Natural killer cell treated with Interleukin-12 subunit alpha and Interleukin-12 subunit beta and Interleukin-15 and Interleukin-18, amount 100 ng/mL, for 72 hours (primary cell): ENCODE results near the gene MLLT3. TPM values are rescaled to one million over a fixed set of nuclear protein-coding genes. Genes with fewer than 3 reads are reported as not detected.

ENCODE experiments used
- ATAC-seq, 2 donors: fragments of 150-1000 bp; cut with Tn5 transposase in 1 of 2; sonication (Bioruptor Pico), chemical (Tn5 transposase) in 1 of 2; 2 replicates each; pipeline ENCODE4 v1.10.0; 2021
- DNase-seq: peaks from one replicate; pipeline ENCODE4 v3.0.0; 2022; ENCODE audit warnings: low spot score
- H3K27ac Mint-ChIP-seq, 2 donors: 1 replicate in 1 of 2; 2 replicates in 1 of 2; pipeline ENCODE4 v1.8.0; 2022; ENCODE audit warnings: mixed read lengths in 2 of 2, mild to moderate bottlenecking in 1 of 2, moderate library complexity in 1 of 2
- H3K27me3 Mint-ChIP-seq, 2 donors: 1 replicate in 1 of 2; 2 replicates in 1 of 2; pipeline ENCODE4 v1.8.0; 2022; ENCODE audit warnings: mixed read lengths in 2 of 2
- H3K36me3 Mint-ChIP-seq: one replicate; pipeline ENCODE4 v1.8.0; 2022; ENCODE audit warnings: mixed read lengths
- H3K4me1 Mint-ChIP-seq, 2 donors: 1 replicate in 1 of 2; 2 replicates in 1 of 2; pipeline ENCODE4 v1.8.0; 2022; ENCODE audit warnings: low read depth in 2 of 2, mixed read lengths in 2 of 2, mild to moderate bottlenecking in 1 of 2
- H3K4me3 Mint-ChIP-seq: one replicate; pipeline ENCODE4 v1.8.0; 2022; ENCODE audit warnings: mixed read lengths
- H3K9me3 Mint-ChIP-seq: 2 replicates; pipeline ENCODE4 v1.8.0; 2022; ENCODE audit warnings: mixed read lengths
- total RNA-seq, 2 donors: library from RNA; stranded (reverse); gene quantifications; one replicate each; pipeline ENCODE4 v1.2.3, GENCODE V29; 2022

MLLT3 gene
- total RNA-seq, 2 donors from 2014 or later: 15.7 to 29.7 TPM

DNA sequence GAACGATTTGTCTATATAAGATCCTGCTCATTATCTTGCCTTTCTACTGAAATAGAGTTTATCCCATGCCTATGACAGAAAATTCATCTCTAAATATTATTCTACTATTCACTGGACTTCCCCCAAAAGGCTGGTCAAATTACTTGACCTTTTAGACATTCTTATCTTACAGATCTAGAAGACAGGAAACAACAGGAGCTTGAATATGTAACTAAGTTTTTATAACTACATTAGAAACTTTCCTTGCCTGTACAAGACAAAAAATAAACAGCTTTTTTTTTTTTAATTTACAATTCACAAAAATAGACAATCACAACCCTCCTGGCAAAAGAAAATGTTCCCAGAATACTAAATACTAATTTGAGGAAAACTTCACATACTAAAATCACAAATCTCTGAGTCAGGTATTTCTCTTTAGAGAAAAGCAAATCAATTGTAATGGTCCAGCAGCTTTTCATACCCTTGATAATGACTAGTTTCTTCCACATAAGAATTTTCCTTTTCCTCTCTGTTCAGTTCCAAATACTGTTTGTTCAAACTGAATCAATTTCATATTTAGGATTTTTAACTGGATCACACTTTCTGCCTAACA, 68.6 kb downstream of the MLLT3 start:
- Mint-ChIP-seq H3K9me3 (no peaks in the 10 kb centered on the region), H3K36me3 (no peaks in the 10 kb centered on the region), H3K27ac (peak overlapping the region; percentile 47 to 78), H3K4me3 (peak overlapping the region; percentile 49), H3K27me3 (no peaks in the 10 kb centered on the region), H3K4me1 (peaks cover 39 to 57% of the 10 kb centered on the region in 2 donors)
- DNase-seq (no peak), ATAC-seq (no peak)

DNA sequence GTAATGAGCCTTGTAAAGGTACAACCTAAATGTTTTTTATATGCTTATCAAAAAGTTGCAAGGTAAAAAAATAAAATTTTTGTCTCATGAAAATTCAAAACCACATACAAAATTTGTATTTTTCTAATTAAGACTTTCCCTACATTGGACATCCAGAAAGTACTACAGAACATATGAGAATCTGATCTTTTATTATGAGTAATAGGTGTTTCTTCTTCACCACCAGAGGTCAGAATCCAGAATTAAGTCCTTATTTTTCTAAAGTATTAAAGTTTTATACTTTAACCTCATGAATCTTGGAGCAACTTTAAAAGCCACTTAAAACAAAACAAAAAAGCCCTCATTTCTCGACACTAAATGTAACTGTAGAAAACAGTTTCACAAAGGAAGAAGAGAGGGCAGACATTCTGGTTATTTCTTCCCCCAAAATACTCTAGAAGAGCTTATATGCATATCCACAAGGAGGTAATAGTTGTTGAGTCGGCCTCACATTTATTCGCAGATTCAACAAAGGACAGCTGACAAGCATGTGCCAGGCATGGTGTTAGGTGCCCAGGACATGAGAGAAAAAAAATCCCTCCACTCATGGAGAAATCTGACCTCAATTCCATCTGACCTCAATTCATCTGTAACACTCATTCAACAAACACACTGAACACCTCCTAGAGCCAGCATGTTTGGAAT, 69.3 kb downstream of the MLLT3 start:
- no peaks in the 10 kb centered on the region for H3K27me3 Mint-ChIP-seq
- H3K36me3 Mint-ChIP-seq: no peaks in the 10 kb centered on the region
- peak in 1 of 2 donors; percentile 72 for ATAC-seq
- no peak for DNase-seq
- H3K4me3 Mint-ChIP-seq: peak overlapping the region; percentile 49
- H3K27ac Mint-ChIP-seq: peak overlapping the region; percentile 47 to 78
- H3K4me1 Mint-ChIP-seq: peaks cover 38 to 52% of the 10 kb centered on the region in 2 donors
- no peaks in the 10 kb centered on the region for H3K9me3 Mint-ChIP-seq

- DNase-seq (no peak), ATAC-seq (peak; percentile 24 to 73)
- peaks cover 36 to 52% of the 10 kb centered on the region in 2 donors for H3K4me1 Mint-ChIP-seq
Observed at GRCh38 chr9:20551835-20552234, 70.5 kb downstream of the MLLT3 start.

GRCh38 chr9:20551236-20551635, 71.1 kb downstream of the MLLT3 start:
- H3K27me3 Mint-ChIP-seq: no peaks in the 10 kb centered on the region
- ATAC-seq (no peak), DNase-seq (no peak)
- H3K36me3 Mint-ChIP-seq: no peaks in the 10 kb centered on the region
- no peaks in the 10 kb centered on the region for H3K9me3 Mint-ChIP-seq
- H3K27ac Mint-ChIP-seq: no peak overlapping the region
- peak overlapping the region; percentile 56 for H3K4me3 Mint-ChIP-seq
- H3K4me1 Mint-ChIP-seq: peaks cover 35 to 52% of the 10 kb centered on the region in 2 donors

More at GRCh38 chr9:20551835-20552234, 70.5 kb downstream of the MLLT3 start:
- Mint-ChIP-seq H3K9me3 (no peaks in the 10 kb centered on the region), H3K27ac (peak overlapping the region in 1 of 2 donors; percentile 78), H3K36me3 (no peaks in the 10 kb centered on the region), H3K4me3 (peak overlapping the region; percentile 56), H3K27me3 (no peaks in the 10 kb centered on the region)

DNA sequence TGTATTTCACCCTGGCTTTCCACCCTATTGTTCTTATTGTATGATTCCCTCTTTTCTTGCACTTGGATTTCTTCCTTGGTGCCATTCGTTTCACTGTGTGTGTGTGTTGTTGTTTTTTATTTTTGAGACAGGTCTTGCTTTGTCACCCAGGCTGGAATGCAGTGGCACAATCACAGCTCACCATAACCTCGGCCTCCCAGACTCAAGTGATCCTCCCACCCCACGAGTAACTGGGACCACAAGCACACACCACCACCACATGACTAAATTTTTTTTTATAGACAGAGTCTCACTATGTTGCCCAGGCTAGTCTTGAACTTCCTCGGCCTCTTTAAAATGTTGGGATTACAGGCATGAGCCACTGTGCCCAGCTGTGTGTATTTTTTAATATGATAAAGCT, 72.0 kb downstream of the MLLT3 start:
- Mint-ChIP-seq H3K9me3 (no peaks in the 10 kb centered on the region), H3K27me3 (no peaks in the 10 kb centered on the region), H3K36me3 (no peaks in the 10 kb centered on the region), H3K27ac (no peak overlapping the region), H3K4me1 (peaks cover 33 to 49% of the 10 kb centered on the region in 2 donors), H3K4me3 (no peak overlapping the region)
- ATAC-seq: no peak
- DNase-seq: no peak

DNA sequence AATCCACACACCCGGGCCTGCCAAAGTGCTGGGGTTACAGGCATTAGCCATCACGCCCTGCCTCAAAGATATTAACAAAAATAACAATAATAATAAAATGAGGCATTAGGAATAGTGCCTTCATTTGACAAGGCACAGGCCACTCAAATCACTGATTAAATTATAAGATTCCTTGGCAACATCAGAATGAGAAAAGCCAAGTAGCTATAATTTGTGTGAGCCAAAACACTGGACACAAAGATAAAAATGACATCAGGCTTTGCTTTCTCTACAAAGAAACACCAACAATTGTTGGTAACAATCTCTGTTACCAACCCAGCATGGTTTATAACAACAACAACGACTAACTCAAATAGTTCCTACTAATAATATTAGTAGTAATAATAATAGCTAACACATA, 73.2 kb downstream of the MLLT3 start:
- no peak overlapping the region for H3K4me3 Mint-ChIP-seq
- peaks cover 33 to 38% of the 10 kb centered on the region in 2 donors for H3K4me1 Mint-ChIP-seq
- H3K27ac Mint-ChIP-seq: no peak overlapping the region
- DNase-seq (no peak), ATAC-seq (no peak)
- H3K27me3 Mint-ChIP-seq: no peaks in the 10 kb centered on the region
- no peaks in the 10 kb centered on the region for H3K9me3 Mint-ChIP-seq
- no peaks in the 10 kb centered on the region for H3K36me3 Mint-ChIP-seq

DNA sequence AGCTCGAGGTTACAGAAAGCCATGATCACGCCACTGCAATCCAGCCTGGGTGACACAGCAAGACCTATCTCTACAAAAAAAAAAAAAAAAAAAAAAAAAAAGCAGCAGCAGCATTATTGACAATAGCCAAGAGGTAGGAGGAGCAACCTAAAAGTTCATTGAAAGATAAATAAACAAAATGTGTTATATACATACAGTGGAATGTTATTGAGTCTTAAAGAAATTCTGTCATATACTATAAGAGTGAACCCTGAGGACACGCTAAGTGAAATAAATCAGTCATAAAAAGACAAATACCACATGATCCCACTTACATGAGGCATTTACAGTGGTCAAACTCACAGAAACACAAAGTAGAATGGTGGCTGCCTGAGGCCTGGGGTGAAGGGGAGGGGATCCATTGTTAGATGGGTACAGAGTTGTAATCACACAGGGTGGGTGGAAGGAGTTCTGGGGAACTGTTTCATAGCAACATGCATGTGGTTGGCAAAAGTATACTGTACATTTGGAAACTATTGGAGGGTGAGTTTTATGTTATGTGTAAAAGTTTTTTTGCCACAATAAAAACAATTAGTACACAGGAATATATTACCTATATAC, 77.2 kb downstream of the MLLT3 start:
- Mint-ChIP-seq H3K4me1 (peaks cover 14 to 20% of the 10 kb centered on the region in 2 donors), H3K4me3 (no peak overlapping the region), H3K9me3 (peaks cover 10% of the 10 kb centered on the region), H3K27me3 (no peaks in the 10 kb centered on the region), H3K36me3 (peaks cover 9% of the 10 kb centered on the region), H3K27ac (no peak overlapping the region)
- DNase-seq (no peak), ATAC-seq (no peak)

DNA sequence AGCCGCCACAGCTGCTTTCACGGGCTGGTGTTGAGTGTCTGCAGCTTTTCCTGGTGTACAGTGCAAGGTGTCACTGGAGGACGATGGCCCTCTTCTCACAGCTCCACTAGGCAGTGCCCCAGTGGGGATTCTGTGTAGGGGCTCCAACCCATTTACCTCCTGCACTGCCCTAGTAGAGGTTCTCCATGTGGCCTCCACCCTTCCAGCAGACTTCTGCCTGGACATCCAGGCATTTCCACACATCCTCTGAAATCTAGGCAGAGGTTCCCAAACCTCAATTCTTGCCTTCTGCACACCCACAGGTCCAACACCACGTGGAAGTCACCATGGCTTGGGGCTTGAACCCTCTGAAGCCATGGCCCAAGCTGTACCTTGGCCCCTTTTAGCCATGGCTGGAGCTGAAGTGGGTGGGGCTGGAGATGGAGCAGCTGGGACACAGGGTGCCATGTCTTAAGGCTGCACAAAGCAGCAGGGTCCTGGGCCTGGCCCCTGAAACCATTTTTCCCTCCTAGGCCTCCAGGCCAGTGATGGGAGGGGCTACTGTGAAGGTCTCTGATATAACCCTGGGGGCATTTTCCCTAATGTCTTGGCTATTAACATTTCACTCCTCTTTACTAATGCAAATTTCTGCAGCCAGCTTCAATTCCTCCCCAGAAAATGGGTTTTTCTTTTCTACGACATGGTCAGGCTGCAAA, 82.0 kb downstream of the MLLT3 start:
- no peaks in the 10 kb centered on the region for H3K27me3 Mint-ChIP-seq
- peaks cover 18% of the 10 kb centered on the region for H3K36me3 Mint-ChIP-seq
- H3K4me1 Mint-ChIP-seq: peaks cover 22 to 27% of the 10 kb centered on the region in 2 donors

GRCh38 chr9:20538956-20539355, 83.3 kb downstream of the MLLT3 start:
- peaks cover 22 to 28% of the 10 kb centered on the region in 2 donors for H3K4me1 Mint-ChIP-seq
- peaks cover 10% of the 10 kb centered on the region for H3K9me3 Mint-ChIP-seq
- no peak overlapping the region for H3K27ac Mint-ChIP-seq
- ATAC-seq: no peak
- H3K4me3 Mint-ChIP-seq: no peak overlapping the region
- peaks cover 18% of the 10 kb centered on the region for H3K36me3 Mint-ChIP-seq
- no peaks in the 10 kb centered on the region for H3K27me3 Mint-ChIP-seq
- no peak for DNase-seq

More for the DNA sequence above, 82.0 kb downstream of the MLLT3 start:
- no peak for DNase-seq
- ATAC-seq: no peak
- Mint-ChIP-seq H3K27ac (no peak overlapping the region), H3K9me3 (peaks cover 10% of the 10 kb centered on the region), H3K4me3 (no peak overlapping the region)

- no peak for ATAC-seq
- Mint-ChIP-seq H3K27ac (no peak overlapping the region), H3K27me3 (no peaks in the 10 kb centered on the region), H3K9me3 (peaks cover 10% of the 10 kb centered on the region), H3K4me1 (peaks cover 19 to 20% of the 10 kb centered on the region in 2 donors), H3K4me3 (no peak overlapping the region), H3K36me3 (peaks cover 18% of the 10 kb centered on the region)
- no peak for DNase-seq
Observed at GRCh38 chr9:20538092-20538491, 84.2 kb downstream of the MLLT3 start.

GRCh38 chr9:20537294-20537693, 85.0 kb downstream of the MLLT3 start:
- Mint-ChIP-seq H3K4me3 (no peak overlapping the region), H3K36me3 (peaks cover 18% of the 10 kb centered on the region), H3K9me3 (peaks cover 10% of the 10 kb centered on the region), H3K27ac (no peak overlapping the region), H3K4me1 (peaks cover 15 to 19% of the 10 kb centered on the region in 2 donors), H3K27me3 (no peaks in the 10 kb centered on the region)
- DNase-seq (no peak), ATAC-seq (no peak)

GRCh38 chr9:20532584-20532983, 89.7 kb downstream of the MLLT3 start:
- peaks cover 21 to 22% of the 10 kb centered on the region in 2 donors for H3K4me1 Mint-ChIP-seq
- H3K4me3 Mint-ChIP-seq: no peak overlapping the region
- no peaks in the 10 kb centered on the region for H3K36me3 Mint-ChIP-seq
- no peaks in the 10 kb centered on the region for H3K27me3 Mint-ChIP-seq
- no peak for DNase-seq
- no peaks in the 10 kb centered on the region for H3K9me3 Mint-ChIP-seq
- no peak overlapping the region for H3K27ac Mint-ChIP-seq
- ATAC-seq: no peak

DNA sequence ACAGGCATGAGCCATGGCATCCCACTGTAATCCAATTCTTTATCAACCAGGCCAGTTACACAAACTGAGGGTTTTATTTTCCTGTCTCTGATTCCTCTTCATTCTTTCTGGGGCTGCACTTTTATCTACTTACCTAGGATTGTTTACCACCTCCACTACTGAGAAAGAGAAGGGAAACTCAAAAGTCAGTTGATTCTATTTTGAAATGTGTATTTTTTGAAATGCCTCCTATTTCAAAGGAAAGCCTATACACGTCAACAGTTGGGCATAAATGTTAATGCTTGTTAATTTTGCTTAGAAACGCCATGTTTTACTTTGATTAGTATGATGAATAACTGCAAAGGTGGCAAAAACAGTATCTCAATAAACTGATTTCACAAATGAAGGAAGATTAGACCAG, 92.5 kb downstream of the MLLT3 start:
- ATAC-seq: no peak
- H3K4me3 Mint-ChIP-seq: no peak overlapping the region
- H3K9me3 Mint-ChIP-seq: no peaks in the 10 kb centered on the region
- no peak for DNase-seq
- peaks cover 31 to 32% of the 10 kb centered on the region in 2 donors for H3K4me1 Mint-ChIP-seq
- H3K36me3 Mint-ChIP-seq: no peaks in the 10 kb centered on the region
- no peaks in the 10 kb centered on the region for H3K27me3 Mint-ChIP-seq
- H3K27ac Mint-ChIP-seq: no peak overlapping the region

DNA sequence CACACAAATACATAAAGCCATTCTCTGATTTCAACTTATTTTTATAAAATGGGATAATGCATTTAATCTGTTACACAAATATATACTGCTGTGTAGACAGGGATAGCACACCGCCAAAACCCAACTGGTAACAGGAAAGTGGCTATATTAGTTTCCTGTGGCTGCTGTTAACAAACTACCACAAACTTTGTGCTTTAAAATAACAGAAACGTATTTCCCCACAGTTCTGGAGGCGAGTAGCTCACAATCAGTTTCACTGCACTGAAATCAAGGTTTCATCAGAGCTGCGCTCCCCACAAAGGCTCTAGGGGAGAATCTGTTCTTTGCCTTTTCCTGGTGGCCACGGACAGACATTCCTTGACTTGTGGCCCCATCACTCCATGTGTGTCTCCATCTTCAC, 94.0 kb downstream of the MLLT3 start:
- H3K27ac Mint-ChIP-seq: peak overlapping the region in 1 of 2 donors; percentile 72
- H3K4me1 Mint-ChIP-seq: peaks cover 40 to 42% of the 10 kb centered on the region in 2 donors
- peak; percentile 66 to 68 for ATAC-seq
- H3K36me3 Mint-ChIP-seq: no peaks in the 10 kb centered on the region
- no peaks in the 10 kb centered on the region for H3K9me3 Mint-ChIP-seq
- no peak for DNase-seq
- peak overlapping the region; percentile 47 for H3K4me3 Mint-ChIP-seq
- H3K27me3 Mint-ChIP-seq: no peaks in the 10 kb centered on the region
